H1 (cell line): ENCODE data around the gene POFUT2. TPM values are rescaled to one million over a fixed set of nuclear protein-coding genes. Genes with fewer than 3 reads are reported as not detected.
A peak's percentile ranks its signal among the peaks of the same experiment; 100 is the strongest.

Experiments
- CTCF ChIA-PET: fragments of 300-600 bp; sonication (Branson Sonifier 250); formaldehyde crosslinking; loops from one replicate; lab custom pipeline; 2021; ENCODE audit not compliant: partially characterized antibody; lab: Charles Lee
- POLR2A ChIA-PET: fragments of 300-600 bp; sonication (Branson Sonifier 250); formaldehyde crosslinking; loops from one replicate; lab custom pipeline; 2021; ENCODE audit warnings: inconsistent platforms; ENCODE audit not compliant: partially characterized antibody; lab: Charles Lee
- DNase-seq, 2 experiments: peaks; one replicate each; pipeline versions ENCODE4 v3.0.0 to v3.0.0-alpha.2; 2010 to 2022; ENCODE audit warnings: low spot score in 2 of 2, low read depth in 1 of 2, mixed read lengths in 1 of 2
- FAIRE-seq: peaks from 2 replicates; lab custom pipeline; 2011; peaks lifted over from hg19 to GRCh38; lab: Jason Lieb, UNC
- H2AFZ ChIP-seq: 2 replicates; pipeline ENCODE4 v1.8.1; 2012; ENCODE audit warnings: low read length, inconsistent platforms
- H2AK5ac ChIP-seq: 2 replicates; pipeline ENCODE4 v1.6.1; 2013; ENCODE audit warnings: low read depth, low read length
- H2BK120ac ChIP-seq: replicated peaks from 2 replicates; pipeline ENCODE3; 2013; ENCODE audit warnings: low read depth, low read length, inconsistent platforms
- H2BK12ac ChIP-seq: 2 replicates; pipeline ENCODE4 v1.6.1; 2013; ENCODE audit warnings: low read depth, low read length
- H2BK15ac ChIP-seq: 2 replicates; pipeline ENCODE4 v1.6.1; 2013; ENCODE audit warnings: low read length
- H2BK20ac ChIP-seq: 2 replicates; pipeline ENCODE4 v1.6.1; 2013; ENCODE audit warnings: low read length
- H2BK5ac ChIP-seq: 2 replicates; pipeline ENCODE4 v1.6.1; 2013; ENCODE audit warnings: low read depth, low read length
- H3K14ac ChIP-seq: 2 replicates; pipeline ENCODE4 v1.6.1; 2013; ENCODE audit warnings: inconsistent platforms; ENCODE audit not compliant: insufficient read length
- H3K18ac ChIP-seq: 2 replicates; pipeline ENCODE4 v1.6.1; 2013; ENCODE audit warnings: low read length; ENCODE audit errors: extremely low read depth
- H3K23ac ChIP-seq: 2 replicates; pipeline ENCODE4 v1.6.1; 2013; ENCODE audit warnings: inconsistent platforms; ENCODE audit not compliant: insufficient read length
- H3K23me2 ChIP-seq: 2 replicates; pipeline ENCODE4 v1.6.1; 2013; ENCODE audit warnings: low read depth, low read length
- H3K27ac ChIP-seq: 2 replicates; pipeline ENCODE4 v1.6.1; 2011; ENCODE audit warnings: low read depth, low read length, inconsistent platforms
- H3K27me3 ChIP-seq, 4 experiments: replicated peaks in 1 of 4; 1 replicate in 1 of 4; 2 replicates in 3 of 4; pipeline versions ENCODE4 v1.6.1 to v1.8.1; 2011 to 2013; ENCODE audit warnings: low read length in 3 of 4, mild to moderate bottlenecking in 3 of 4, inconsistent platforms in 2 of 4, mixed read lengths in 2 of 4, moderate library complexity in 1 of 4; ENCODE audit not compliant: control insufficient read depth in 3 of 4, insufficient read depth in 3 of 4; ENCODE audit errors: extremely low read depth in 1 of 4
- H3K36me3 ChIP-seq, 4 experiments: 2 replicates each; pipeline versions ENCODE4 v1.6.1 to v1.8.1; 2011 to 2013; ENCODE audit warnings: mild to moderate bottlenecking in 4 of 4, low read length in 3 of 4, moderate library complexity in 2 of 4, control low read depth in 1 of 4, inconsistent platforms in 1 of 4; ENCODE audit not compliant: insufficient read depth in 4 of 4, control insufficient read depth in 2 of 4
- H3K4ac ChIP-seq: replicated peaks from 2 replicates; pipeline ENCODE3; 2013; ENCODE audit warnings: low read length, low read depth, mixed read lengths, inconsistent platforms; ENCODE audit not compliant: insufficient read length
- H3K4me1 ChIP-seq, 4 experiments: replicated peaks in 1 of 4; 1 replicate in 1 of 4; 2 replicates in 3 of 4; pipeline versions ENCODE4 v1.6.1 to v1.8.1; 2011 to 2013; ENCODE audit warnings: low read length in 3 of 4, inconsistent platforms in 2 of 4, mixed read lengths in 1 of 4; ENCODE audit not compliant: insufficient read depth in 4 of 4, control insufficient read depth in 3 of 4
- H3K4me2 ChIP-seq, 2 experiments: 2 replicates each; pipeline versions ENCODE4 v1.6.1 to v1.8.1; 2011 to 2013; ENCODE audit warnings: low read depth in 2 of 2, low read length in 2 of 2, control low read depth in 1 of 2, inconsistent platforms in 1 of 2, mild to moderate bottlenecking in 1 of 2; ENCODE audit not compliant: insufficient read depth in 1 of 2
- H3K4me3 ChIP-seq, 4 experiments: fragments of 200-600, 300-600 bp in 1 of 4; sonication (generic), shearing (Covaris generic), sonication (Bioruptor Twin) in 1 of 4; 2 replicates each; pipeline versions ENCODE4 v1.5.1 to v1.8.1; 2011 to 2016; ENCODE audit warnings: low read length in 4 of 4, low read depth in 3 of 4, control low read depth in 2 of 4, inconsistent platforms in 2 of 4, mild to moderate bottlenecking in 2 of 4, mixed read lengths in 1 of 4, moderate library complexity in 1 of 4; ENCODE audit not compliant: insufficient read depth in 2 of 4; ENCODE audit errors: extremely low read depth in 1 of 4
- H3K56ac ChIP-seq: replicated peaks from 2 replicates; pipeline ENCODE3; 2013; ENCODE audit warnings: low read depth, mild to moderate bottlenecking, mixed read lengths, low read length, inconsistent platforms; ENCODE audit not compliant: insufficient read length
- H3K79me1 ChIP-seq: 2 replicates; pipeline ENCODE4 v1.6.1; 2013; ENCODE audit warnings: low read depth, low read length, control low read depth
- H3K79me2 ChIP-seq, 2 experiments: 2 replicates each; pipeline versions ENCODE4 v1.6.1 to v1.8.1; 2012 to 2013; ENCODE audit warnings: low read length in 2 of 2, mild to moderate bottlenecking in 2 of 2, inconsistent platforms in 1 of 2; ENCODE audit not compliant: insufficient read depth in 2 of 2, control insufficient read depth in 1 of 2
- H3K9ac ChIP-seq, 4 experiments: replicated peaks in 1 of 4; 1 replicate in 1 of 4; 2 replicates in 3 of 4; pipeline versions ENCODE4 v1.6.1 to v1.8.1; 2011 to 2013; ENCODE audit warnings: low read depth in 3 of 4, low read length in 3 of 4, control low read depth in 2 of 4, mild to moderate bottlenecking in 2 of 4, moderate library complexity in 2 of 4, inconsistent platforms in 1 of 4; ENCODE audit errors: extremely low read depth in 1 of 4
- H3K9me3 ChIP-seq, 2 experiments: 2 replicates each; pipeline versions ENCODE4 v1.6.1 to v1.8.1; 2012 to 2013; ENCODE audit warnings: mild to moderate bottlenecking in 2 of 2, moderate library complexity in 2 of 2, control low read depth in 1 of 2, inconsistent platforms in 1 of 2, low read depth in 1 of 2, low read length in 1 of 2, mixed read lengths in 1 of 2; ENCODE audit not compliant: insufficient read depth in 2 of 2
- H4K20me1 ChIP-seq, 2 experiments: replicated peaks in 1 of 2; 2 replicates each; pipeline versions ENCODE3 to v1.8.1; 2011 to 2013; ENCODE audit warnings: inconsistent platforms in 2 of 2, low read length in 2 of 2, mild to moderate bottlenecking in 1 of 2; ENCODE audit not compliant: insufficient read depth in 2 of 2, control insufficient read depth in 1 of 2
- H4K5ac ChIP-seq: 2 replicates; pipeline ENCODE4 v1.6.1; 2013; ENCODE audit warnings: low read length, low read depth, mixed read lengths, inconsistent platforms; ENCODE audit not compliant: insufficient read length
- H4K8ac ChIP-seq: 2 replicates; pipeline ENCODE4 v1.8.0; 2013; ENCODE audit warnings: mild to moderate bottlenecking, moderate library complexity, low read length, inconsistent platforms; ENCODE audit not compliant: insufficient read depth; ENCODE audit errors: extremely low read depth
- H4K91ac ChIP-seq: replicated peaks from 2 replicates; pipeline ENCODE3; 2013; ENCODE audit warnings: low read length, mixed read lengths, inconsistent platforms; ENCODE audit not compliant: insufficient read length
- BACH1 ChIP-seq: IDR thresholded peaks from 2 replicates; pipeline ENCODE4 v1.6.1; 2012; ENCODE audit warnings: low read length, improper control_type of control experiment
- CBX8 ChIP-seq: fragments of 300-800, 300-1000 bp; sonication (generic); IDR thresholded peaks from 2 replicates; pipeline ENCODE4 v1.7.1; 2016; ENCODE audit warnings: low read depth, low read length, borderline replicate concordance
- CHD1 ChIP-seq: IDR thresholded peaks from 2 replicates; pipeline ENCODE4 v1.6.1; 2012; ENCODE audit warnings: low read depth, low read length, improper control_type of control experiment
- EZH2 ChIP-seq: fragments of 200-600 bp; sonication (generic); IDR thresholded peaks from 2 replicates; pipeline ENCODE4 v1.7.1; 2012; ENCODE audit warnings: low read depth, mild to moderate bottlenecking, moderate library complexity, low read length, inconsistent platforms; ENCODE audit not compliant: severe bottlenecking
- FOSL1 ChIP-seq: IDR thresholded peaks from 2 replicates; pipeline ENCODE4 v1.6.1; 2011; ENCODE audit warnings: mild to moderate bottlenecking, low read depth, low read length, moderate library complexity; ENCODE audit not compliant: insufficient read depth
- MAFK ChIP-seq: IDR thresholded peaks from 2 replicates; pipeline ENCODE4 v1.6.1; 2012; ENCODE audit warnings: low read depth, mild to moderate bottlenecking, improper control_type of control experiment, low read length
- NANOG ChIP-seq: IDR thresholded peaks from 2 replicates; pipeline ENCODE4 v1.6.1; 2011; ENCODE audit warnings: low read length, low read depth, mild to moderate bottlenecking, inconsistent platforms; ENCODE audit not compliant: insufficient read depth, poor library complexity, severe bottlenecking
- NRF1 ChIP-seq: IDR thresholded peaks from 2 replicates; pipeline ENCODE4 v1.6.1; 2011; ENCODE audit warnings: mild to moderate bottlenecking, low read depth, low read length, improper control_type of control experiment
- POLR2A ChIP-seq, 2 experiments: IDR thresholded peaks; 1 replicate in 1 of 2; 2 replicates in 1 of 2; pipeline ENCODE4 v1.6.1; 2011; ENCODE audit warnings: low read depth in 2 of 2, low read length in 2 of 2, mild to moderate bottlenecking in 2 of 2; ENCODE audit errors: control extremely low read depth in 1 of 2
- RBBP5 ChIP-seq: IDR thresholded peaks from 2 replicates; pipeline ENCODE4 v1.7.1; 2012; ENCODE audit warnings: low read depth, mild to moderate bottlenecking, inconsistent platforms, low read length, moderate library complexity, borderline replicate concordance
- SAP30 ChIP-seq: fragments of 300-600 bp; sonication (generic); IDR thresholded peaks from 2 replicates; pipeline ENCODE4 v1.7.1; 2012; ENCODE audit warnings: low read length, moderate library complexity, mild to moderate bottlenecking, inconsistent platforms; ENCODE audit not compliant: insufficient read depth, insufficient replicate concordance
- SIRT6 ChIP-seq: IDR thresholded peaks from one replicate; pipeline ENCODE4 v1.7.1; 2012; ENCODE audit warnings: low read length, inconsistent platforms
- SUZ12 ChIP-seq: fragments of 200-600 bp; sonication (generic); IDR thresholded peaks from 2 replicates; pipeline ENCODE4 v1.6.1; 2012; ENCODE audit warnings: mild to moderate bottlenecking, inconsistent platforms, low read length, moderate library complexity, mixed read lengths
- whole genome bisulfite sequencing, 2 experiments: shearing (Covaris generic) in 1 of 2; methylation state at CpG; one replicate each; pipeline versions ENCODE4 v1.1.6 to v1.1.7; 2013 to 2015; ENCODE audit warnings: low lambda C conversion rate in 2 of 2, mixed read lengths in 2 of 2, inconsistent platforms in 1 of 2, low coverage in 1 of 2, missing lambda C conversion rate in 1 of 2; ENCODE audit not compliant: insufficient replicate concordance in 2 of 2, insufficient coverage in 1 of 2, insufficient read length in 1 of 2; ENCODE audit errors: extremely low coverage in 1 of 2, missing lambda C conversion rate in 1 of 2; 5-methylcytosine and 5-hydroxymethylcytosine counted together
- polyA plus RNA-seq, 7 experiments: library from polyadenylated mRNA; depleted of rRNA in 3 of 7; stranded (reverse) in 5 of 7; unstranded in 2 of 7; fragments of >200 nt in 5 of 7; fragments of 200-250 nt in 2 of 7; gene quantifications; 1 replicate in 5 of 7; 2 replicates in 1 of 7; 4 replicates in 1 of 7; pipeline versions ENCODE4 v1.2.1 to v1.2.3, GENCODE V29; 2011 to 2013; ENCODE audit warnings: missing spikeins in 2 of 7, mixed read lengths in 2 of 7
- total RNA-seq: library from RNA; stranded (reverse); fragmentation: NEBNext Ultra II Directional; extraction: Animal tissue kit (Norgen Biotek cat#: 25700); gene quantifications from 2 replicates; pipeline ENCODE4 v1.2.1, GENCODE V29; 2021

Gene POFUT2
- total and polyA plus RNA-seq, 2 of the 8 experiments (the other 6 are each of a cell fraction or from before 2014, with no cell fraction given) = 13.7 to 32.1 TPM

DNA sequence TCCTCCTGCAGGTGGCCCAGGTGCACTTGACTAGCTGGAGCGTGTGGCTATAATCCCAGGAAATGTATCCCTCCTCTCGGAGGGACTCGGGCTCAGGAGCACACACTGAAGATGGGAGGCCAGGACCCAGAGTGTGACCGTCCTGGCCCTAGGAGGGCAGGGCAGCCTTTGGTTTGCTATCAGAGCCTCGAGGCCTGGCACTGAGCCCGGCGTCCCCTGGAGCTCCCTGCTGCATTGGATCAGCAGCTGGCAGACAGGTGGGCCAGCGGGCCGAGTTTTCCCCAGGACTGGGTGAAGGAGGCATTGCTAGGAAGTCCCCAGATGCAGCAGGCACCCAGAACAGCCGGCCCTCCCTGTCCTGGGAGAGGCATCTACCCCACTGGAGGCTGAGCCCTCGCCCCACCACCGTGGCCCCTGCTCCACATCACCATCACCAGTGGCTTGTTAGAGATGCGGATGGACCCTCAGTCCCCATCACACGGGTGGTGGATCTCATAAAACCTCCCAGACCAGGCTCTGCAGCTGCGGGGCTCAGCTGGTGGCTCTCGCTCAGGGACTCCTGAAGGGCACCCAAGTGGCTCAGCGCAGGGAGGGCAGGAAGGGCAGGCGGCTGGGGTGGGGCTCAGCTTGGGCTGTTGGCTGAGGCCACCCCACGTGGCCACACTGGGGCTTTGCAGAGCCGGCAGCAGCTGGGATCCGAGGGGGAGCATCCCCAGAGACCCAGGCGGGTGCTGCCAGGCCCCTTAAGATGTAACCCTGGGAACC lies 32.7 kb upstream of the POFUT2 start:
- H3K27me3 ChIP-seq = no peaks in the 10 kb centered on the region
- no peak for TF ChIP-seq CBX8
- no peak for TF ChIP-seq SAP30
- no peak for TF ChIP-seq POLR2A (IDR thresholded peaks at IDR 0.05; ENCODE audit: control extremely low read depth in 1 of 2, low read depth in 2 of 2, low read length in 2 of 2)
- TF ChIP-seq FOSL1 = no peak
- no peak for TF ChIP-seq SIRT6
- no peak for TF ChIP-seq NANOG
- TF ChIP-seq MAFK = no peak
- no peak for TF ChIP-seq RBBP5
- TF ChIP-seq SUZ12 = no peak
- TF ChIP-seq EZH2 = no peak
- TF ChIP-seq CHD1 = no peak
- TF ChIP-seq NRF1 = no peak
- TF ChIP-seq BACH1 = no peak

More for the DNA sequence above, 32.7 kb upstream of the POFUT2 start:
- Histone ChIP-seq H2BK120ac (no peak overlapping the region), H3K18ac (no peak overlapping the region), H3K79me2 (no peaks in the 10 kb centered on the region), H3K4ac (no peak overlapping the region), H2BK5ac (no peak overlapping the region), H3K27ac (no peak overlapping the region), H3K23ac (no peak overlapping the region), H4K20me1 (no peaks in the 10 kb centered on the region), H3K79me1 (no peaks in the 10 kb centered on the region), H2AK5ac (no peak overlapping the region), H3K4me1 (peaks cover 0 to 20% (median 13%) of the 10 kb centered on the region in 4 experiments; a peak in 6 of 7 replicates), H3K23me2 (no peaks in the 10 kb centered on the region), H3K4me3 (no peak overlapping the region), H3K36me3 (no peaks in the 10 kb centered on the region), H3K9ac (no peak overlapping the region), H2BK20ac (no peak overlapping the region), H2BK15ac (no peak overlapping the region), H4K5ac (no peak overlapping the region), H2AFZ (no peak overlapping the region), H2BK12ac (no peak overlapping the region), H3K14ac (no peak overlapping the region), H4K8ac (no peak overlapping the region), H3K4me2 (no peak overlapping the region), H4K91ac (peak overlapping the region; percentile 34), H3K56ac (no peak overlapping the region), H3K9me3 (no peaks in the 10 kb centered on the region)
- 91% methylated on average over 21 of the region's 22 CpGs; no CpG with 5 or more reads in 1 of the 2 experiments for WGBS, 2 experiments
- no peak for FAIRE-seq
- DNase-seq = peak in 1 of 2 experiments; percentile 43
- POLR2A ChIA-PET = interaction anchor here (1.4 kb wide), 1 partner anchor 14 kb away, joined by 4 read pairs; no protein-coding TSS in a partner anchor
- CTCF ChIA-PET = interaction anchor here (0.6 to 1.9 kb wide), 11 partner anchors 12 to 577 kb away, joined by 3 to 12 read pairs (median 5); no protein-coding TSS in a partner anchor
